ENCODE results near the gene PLCH1.

The PLCH1 gene

DNA sequence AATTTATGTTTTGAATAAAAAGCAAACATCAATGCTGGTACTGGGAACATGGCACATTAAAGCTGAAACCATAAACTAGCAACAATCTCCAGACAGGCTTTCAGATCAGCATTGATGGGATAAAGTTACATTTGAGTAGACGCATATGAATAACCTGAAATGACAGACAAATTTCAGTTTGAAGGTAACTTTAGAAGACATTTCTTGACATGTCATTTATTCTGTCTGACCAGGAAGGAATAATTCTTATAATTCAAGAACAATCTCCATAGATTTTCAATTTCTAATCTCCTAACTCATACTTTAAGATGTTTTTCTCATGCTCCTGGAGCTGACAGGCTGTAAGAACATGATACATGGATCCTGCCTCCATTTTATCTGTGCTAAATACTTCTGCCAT, 69.8 kb downstream of the PLCH1 start:
- no peak overlapping the region for H2BK15ac ChIP-seq (ENCODE audit: low read depth, poor library complexity, severe bottlenecking)
- no peaks in the 10 kb centered on the region for H3K36me3 ChIP-seq (ENCODE audit: control insufficient read depth in 1 of 2, insufficient read depth in 2 of 2, low read depth in 1 of 2, low read length in 2 of 2)
- H2AFZ ChIP-seq (ENCODE audit: low read depth, low read length), result no peak overlapping the region
- H3K4ac ChIP-seq (ENCODE audit: low read depth in 1 of 2, low read length in 2 of 2), result no peak overlapping the region
- peaks cover 2% of the 10 kb centered on the region for H3K4me1 ChIP-seq (ENCODE audit: control insufficient read depth, insufficient read depth, low read depth, low read length)
- no peak overlapping the region for H4K91ac ChIP-seq (ENCODE audit: low read length)
- DNase-seq, result no peak
- no peak overlapping the region for H4K8ac ChIP-seq (ENCODE audit: low read length)
- no peaks in the 10 kb centered on the region for H3K79me1 ChIP-seq (replicated peaks; ENCODE audit: low read length, poor library complexity, severe bottlenecking)
- H3K27ac ChIP-seq (ENCODE audit: low read length, poor library complexity, severe bottlenecking), result no peak overlapping the region
- H2BK5ac ChIP-seq (ENCODE audit: low read depth, low read length, poor library complexity, severe bottlenecking), result no peak overlapping the region
- H2AK5ac ChIP-seq (ENCODE audit: low read length, severe bottlenecking), result no peak overlapping the region
- no CpG with 5 or more reads among the region's 1 CpG for WGBS
- H3K9ac ChIP-seq (ENCODE audit: low read length), result no peak overlapping the region
- H2BK12ac ChIP-seq (ENCODE audit: low read length in 2 of 2), result no peak overlapping the region
- H3K23ac ChIP-seq (ENCODE audit: low read length in 2 of 2), result no peak overlapping the region
- no peak overlapping the region for H3K4me2 ChIP-seq (ENCODE audit: low read length, poor library complexity, severe bottlenecking)
- no peaks in the 10 kb centered on the region for H3K27me3 ChIP-seq (ENCODE audit: control insufficient read depth in 1 of 2, insufficient read depth in 1 of 2, low read length in 2 of 2)
- H3K18ac ChIP-seq (ENCODE audit: low read depth in 1 of 2, low read length in 2 of 2), result no peak overlapping the region
- H3K14ac ChIP-seq (ENCODE audit: low read length in 2 of 2), result no peak overlapping the region
- H3K4me3 ChIP-seq (ENCODE audit: insufficient read depth in 1 of 2, low read depth in 1 of 2, low read length in 2 of 2), result no peak overlapping the region
- no peak overlapping the region for H2BK120ac ChIP-seq (ENCODE audit: low read depth, low read length)
- H3K9me3 ChIP-seq (ENCODE audit: control insufficient read depth, low read length), result no peaks in the 10 kb centered on the region

DNA sequence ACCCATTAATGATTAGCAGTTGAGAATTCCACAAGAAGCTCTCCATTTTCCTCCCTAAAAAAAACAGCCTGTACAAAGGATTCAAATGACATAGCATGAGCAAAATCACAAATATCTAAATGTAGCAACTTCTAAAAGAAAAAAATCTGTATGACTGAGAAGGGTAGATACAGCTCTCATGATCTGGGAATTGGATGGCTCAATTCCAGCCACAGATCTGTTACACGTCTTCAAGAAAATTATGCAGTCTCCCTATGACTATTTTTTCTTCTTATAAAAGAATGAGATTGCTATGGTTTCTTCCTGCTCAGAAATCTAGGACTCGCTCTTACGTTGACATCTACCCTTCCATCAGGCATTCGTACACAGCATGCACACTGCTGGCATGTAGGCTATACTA, 71.5 kb downstream of the PLCH1 start:
- H3K18ac ChIP-seq (ENCODE audit: low read depth in 1 of 2, low read length in 2 of 2), result no peak overlapping the region
- no peak overlapping the region for H2BK120ac ChIP-seq (ENCODE audit: low read depth, low read length)
- DNase-seq, result no peak
- no peak overlapping the region for H3K9ac ChIP-seq (ENCODE audit: low read length)
- H3K9me3 ChIP-seq (ENCODE audit: control insufficient read depth, low read length), result no peaks in the 10 kb centered on the region
- H3K79me1 ChIP-seq (replicated peaks; ENCODE audit: low read length, poor library complexity, severe bottlenecking), result no peaks in the 10 kb centered on the region
- H3K27me3 ChIP-seq (ENCODE audit: control insufficient read depth in 1 of 2, insufficient read depth in 1 of 2, low read length in 2 of 2), result no peaks in the 10 kb centered on the region
- no peak overlapping the region for H4K91ac ChIP-seq (ENCODE audit: low read length)
- peaks cover 2% of the 10 kb centered on the region for H3K4me1 ChIP-seq (ENCODE audit: control insufficient read depth, insufficient read depth, low read depth, low read length)
- no peak overlapping the region for H3K23ac ChIP-seq (ENCODE audit: low read length in 2 of 2)
- no peak overlapping the region for H2AK5ac ChIP-seq (ENCODE audit: low read length, severe bottlenecking)
- no peaks in the 10 kb centered on the region for H3K36me3 ChIP-seq (ENCODE audit: control insufficient read depth in 1 of 2, insufficient read depth in 2 of 2, low read depth in 1 of 2, low read length in 2 of 2)
- no peak overlapping the region for H3K4me3 ChIP-seq (ENCODE audit: insufficient read depth in 1 of 2, low read depth in 1 of 2, low read length in 2 of 2)
- no peak overlapping the region for H3K4ac ChIP-seq (ENCODE audit: low read depth in 1 of 2, low read length in 2 of 2)
- no peak overlapping the region for H3K27ac ChIP-seq (ENCODE audit: low read length, poor library complexity, severe bottlenecking)
- H2BK12ac ChIP-seq (ENCODE audit: low read length in 2 of 2), result no peak overlapping the region
- no peak overlapping the region for H4K8ac ChIP-seq (ENCODE audit: low read length)
- 86% methylated on average over 3 of the region's 4 CpGs for WGBS
- no peak overlapping the region for H2BK15ac ChIP-seq (ENCODE audit: low read depth, poor library complexity, severe bottlenecking)
- no peak overlapping the region for H2AFZ ChIP-seq (ENCODE audit: low read depth, low read length)
- H3K4me2 ChIP-seq (ENCODE audit: low read length, poor library complexity, severe bottlenecking), result no peak overlapping the region
- no peak overlapping the region for H2BK5ac ChIP-seq (ENCODE audit: low read depth, low read length, poor library complexity, severe bottlenecking)
- H3K14ac ChIP-seq (ENCODE audit: low read length in 2 of 2), result no peak overlapping the region

DNA sequence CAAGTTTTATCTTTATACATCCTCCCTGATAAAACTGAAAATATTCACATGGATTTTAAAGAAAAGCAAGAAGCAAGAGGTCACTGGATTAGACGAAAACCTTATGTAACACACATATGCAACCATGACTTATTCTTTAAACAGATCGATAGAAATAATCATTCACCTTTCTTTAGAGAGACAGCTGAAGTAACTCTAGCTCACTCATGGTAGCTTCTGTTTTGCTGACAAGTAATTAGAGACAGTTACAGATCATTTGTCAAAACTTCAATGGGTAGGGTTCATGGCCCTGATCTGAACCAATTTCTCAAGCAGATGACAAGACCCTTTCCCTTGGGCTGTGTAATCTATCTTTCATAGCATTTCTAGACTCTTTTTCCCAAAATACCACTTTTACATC, 74.5 kb downstream of the PLCH1 start:
- no peak overlapping the region for H3K9ac ChIP-seq (ENCODE audit: low read length)
- no peak overlapping the region for H2AK5ac ChIP-seq (ENCODE audit: low read length, severe bottlenecking)
- H3K79me1 ChIP-seq (replicated peaks; ENCODE audit: low read length, poor library complexity, severe bottlenecking), result no peaks in the 10 kb centered on the region
- no peak overlapping the region for H3K4ac ChIP-seq (ENCODE audit: low read depth in 1 of 2, low read length in 2 of 2)
- H2BK15ac ChIP-seq (ENCODE audit: low read depth, poor library complexity, severe bottlenecking), result no peak overlapping the region
- H4K91ac ChIP-seq (ENCODE audit: low read length), result no peak overlapping the region
- no peak overlapping the region for H3K14ac ChIP-seq (ENCODE audit: low read length in 2 of 2)
- no peak overlapping the region for H3K27ac ChIP-seq (ENCODE audit: low read length, poor library complexity, severe bottlenecking)
- no peaks in the 10 kb centered on the region for H3K4me1 ChIP-seq (ENCODE audit: control insufficient read depth, insufficient read depth, low read depth, low read length)
- no peak overlapping the region for H4K8ac ChIP-seq (ENCODE audit: low read length)
- WGBS, result 93% methylated on average over 2 of the region's 2 CpGs
- H3K9me3 ChIP-seq (ENCODE audit: control insufficient read depth, low read length), result no peaks in the 10 kb centered on the region
- no peaks in the 10 kb centered on the region for H3K27me3 ChIP-seq (ENCODE audit: control insufficient read depth in 1 of 2, insufficient read depth in 1 of 2, low read length in 2 of 2)
- H3K18ac ChIP-seq (ENCODE audit: low read depth in 1 of 2, low read length in 2 of 2), result no peak overlapping the region
- H3K23ac ChIP-seq (ENCODE audit: low read length in 2 of 2), result no peak overlapping the region
- no peak overlapping the region for H2BK120ac ChIP-seq (ENCODE audit: low read depth, low read length)
- H2BK12ac ChIP-seq (ENCODE audit: low read length in 2 of 2), result no peak overlapping the region
- H3K4me2 ChIP-seq (ENCODE audit: low read length, poor library complexity, severe bottlenecking), result no peak overlapping the region
- no peak overlapping the region for H2BK5ac ChIP-seq (ENCODE audit: low read depth, low read length, poor library complexity, severe bottlenecking)
- DNase-seq, result no peak
- H3K36me3 ChIP-seq (ENCODE audit: control insufficient read depth in 1 of 2, insufficient read depth in 2 of 2, low read depth in 1 of 2, low read length in 2 of 2), result no peaks in the 10 kb centered on the region
- H3K4me3 ChIP-seq (ENCODE audit: insufficient read depth in 1 of 2, low read depth in 1 of 2, low read length in 2 of 2), result no peak overlapping the region
- no peak overlapping the region for H2AFZ ChIP-seq (ENCODE audit: low read depth, low read length)

DNA sequence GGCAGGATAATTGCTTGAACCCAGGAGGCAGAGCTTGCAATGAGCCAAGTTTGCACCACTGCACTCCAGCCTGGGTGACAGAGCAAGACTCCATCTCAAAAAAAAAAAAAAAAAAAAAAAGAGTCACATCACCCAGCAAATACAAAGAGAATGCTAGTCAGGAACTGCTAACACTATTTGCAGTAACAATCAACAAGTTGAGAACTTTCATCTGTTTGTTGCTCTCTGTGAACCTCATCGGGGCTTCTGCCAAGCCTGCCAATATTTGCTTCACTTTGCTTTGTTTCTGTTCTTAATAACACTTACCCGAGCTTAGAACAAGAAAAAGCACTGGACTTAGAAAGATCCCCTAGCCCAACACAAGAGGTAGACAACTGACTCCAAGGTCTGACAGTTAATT, 76.9 kb downstream of the PLCH1 start:
- no peak overlapping the region for H2BK12ac ChIP-seq (ENCODE audit: low read length in 2 of 2)
- no peak overlapping the region for H2AK5ac ChIP-seq (ENCODE audit: low read length, severe bottlenecking)
- no peak overlapping the region for H3K14ac ChIP-seq (ENCODE audit: low read length in 2 of 2)
- H3K27me3 ChIP-seq (ENCODE audit: control insufficient read depth in 1 of 2, insufficient read depth in 1 of 2, low read length in 2 of 2), result no peaks in the 10 kb centered on the region
- H2BK5ac ChIP-seq (ENCODE audit: low read depth, low read length, poor library complexity, severe bottlenecking), result no peak overlapping the region
- no peaks in the 10 kb centered on the region for H3K79me1 ChIP-seq (replicated peaks; ENCODE audit: low read length, poor library complexity, severe bottlenecking)
- H3K9me3 ChIP-seq (ENCODE audit: control insufficient read depth, low read length), result no peaks in the 10 kb centered on the region
- no peak overlapping the region for H2AFZ ChIP-seq (ENCODE audit: low read depth, low read length)
- H2BK120ac ChIP-seq (ENCODE audit: low read depth, low read length), result no peak overlapping the region
- H3K23ac ChIP-seq (ENCODE audit: low read length in 2 of 2), result no peak overlapping the region
- H3K27ac ChIP-seq (ENCODE audit: low read length, poor library complexity, severe bottlenecking), result no peak overlapping the region
- H4K8ac ChIP-seq (ENCODE audit: low read length), result no peak overlapping the region
- H2BK15ac ChIP-seq (ENCODE audit: low read depth, poor library complexity, severe bottlenecking), result no peak overlapping the region
- WGBS, result 92% methylated on average over 2 of the region's 2 CpGs
- H3K4me2 ChIP-seq (ENCODE audit: low read length, poor library complexity, severe bottlenecking), result no peak overlapping the region
- H3K4me3 ChIP-seq (ENCODE audit: insufficient read depth in 1 of 2, low read depth in 1 of 2, low read length in 2 of 2), result no peak overlapping the region
- H3K4me1 ChIP-seq (ENCODE audit: control insufficient read depth, insufficient read depth, low read depth, low read length), result peaks cover 2% of the 10 kb centered on the region
- DNase-seq, result no peak
- no peak overlapping the region for H3K18ac ChIP-seq (ENCODE audit: low read depth in 1 of 2, low read length in 2 of 2)
- H3K9ac ChIP-seq (ENCODE audit: low read length), result no peak overlapping the region
- H3K36me3 ChIP-seq (ENCODE audit: control insufficient read depth in 1 of 2, insufficient read depth in 2 of 2, low read depth in 1 of 2, low read length in 2 of 2), result no peaks in the 10 kb centered on the region
- H4K91ac ChIP-seq (ENCODE audit: low read length), result no peak overlapping the region
- H3K4ac ChIP-seq (ENCODE audit: low read depth in 1 of 2, low read length in 2 of 2), result no peak overlapping the region
